ENCODE data around the gene TTLL3.
"Not testable (repeated sequence)": the region's sequence is repeated elsewhere in the genome, so short reads cannot be mapped to it uniquely, and the experiment has no call there.

Gene TTLL3

DNA sequence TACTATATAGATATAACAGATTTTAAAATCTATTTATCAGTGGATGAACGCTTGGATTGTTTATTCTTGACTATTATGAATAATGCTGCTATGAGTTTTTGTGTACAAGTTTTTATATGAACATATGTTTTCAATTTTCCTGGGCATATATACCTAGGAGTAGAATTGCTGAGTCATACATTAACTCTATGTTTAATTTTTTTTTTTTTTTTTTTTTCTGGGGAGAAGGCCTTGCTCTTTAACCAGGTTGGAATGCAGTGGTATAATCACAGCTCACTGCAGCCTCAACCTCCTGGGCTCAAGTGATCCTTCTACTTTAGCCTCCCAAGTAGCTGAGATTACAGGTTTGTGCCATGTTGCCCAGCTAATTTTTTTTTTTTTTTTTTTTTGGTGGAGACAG, 60.9 kb downstream of the TTLL3 start:
- DNase-seq, result no peak

DNA sequence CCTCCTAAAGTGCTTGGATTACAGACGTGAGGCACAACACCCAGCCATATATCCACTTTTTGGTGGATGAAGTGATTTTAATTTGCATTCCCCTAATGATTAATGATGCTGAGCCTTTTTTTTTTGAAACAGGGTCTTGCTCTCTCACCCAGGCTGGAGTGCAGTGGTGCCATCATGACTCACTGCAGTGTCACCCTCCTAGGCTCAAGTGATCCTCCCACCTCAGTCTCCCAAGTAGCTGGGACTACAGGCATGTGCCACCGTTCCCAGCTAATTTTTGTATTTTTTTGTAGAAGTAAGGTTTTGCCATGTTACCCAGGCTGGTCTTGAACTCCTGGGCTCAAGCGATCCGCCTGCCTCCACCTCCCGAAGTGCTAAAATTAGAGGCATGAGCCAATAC, 62.0 kb downstream of the TTLL3 start:
- not testable (repeated sequence) for DNase-seq

DNA sequence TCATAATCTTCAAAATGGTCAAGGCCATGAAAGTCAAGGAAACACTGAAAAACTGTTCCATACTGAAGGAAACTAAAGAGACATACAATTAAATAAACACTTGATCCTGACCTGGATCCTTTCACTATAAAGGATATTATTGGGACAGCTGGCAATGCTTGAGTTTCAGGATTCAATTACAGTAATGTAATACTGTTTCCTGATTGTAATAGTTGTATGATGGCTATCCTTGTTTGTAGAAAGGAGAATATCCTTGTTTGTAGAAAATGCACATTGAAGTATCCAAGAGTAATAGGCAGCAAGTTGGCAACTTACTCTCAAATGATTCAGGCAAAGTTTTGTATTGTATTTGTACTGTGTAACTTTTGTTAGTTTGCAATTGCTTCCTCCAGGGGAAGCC, 65.4 kb downstream of the TTLL3 start:
- no peak for DNase-seq

DNA sequence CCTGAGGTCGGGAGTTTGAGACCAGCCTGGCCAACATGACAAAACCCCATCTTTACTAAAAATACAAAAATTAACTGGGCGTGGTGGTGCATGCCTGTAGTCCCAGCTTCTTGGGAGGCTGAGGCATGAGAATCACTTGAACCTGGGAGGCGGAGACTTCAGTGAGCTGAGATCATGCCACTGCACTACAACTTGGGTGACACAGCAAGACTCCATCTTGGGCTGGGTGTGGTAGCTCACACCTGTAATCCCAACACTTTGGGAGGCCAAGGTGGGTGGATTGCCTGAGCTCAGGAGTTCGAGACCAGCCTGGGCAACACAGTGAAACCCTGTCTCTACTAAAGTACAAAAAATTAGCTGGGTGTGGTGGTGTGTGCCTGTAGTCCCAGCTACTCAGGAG, 66.2 kb downstream of the TTLL3 start:
- DNase-seq, result not testable (repeated sequence)

DNA sequence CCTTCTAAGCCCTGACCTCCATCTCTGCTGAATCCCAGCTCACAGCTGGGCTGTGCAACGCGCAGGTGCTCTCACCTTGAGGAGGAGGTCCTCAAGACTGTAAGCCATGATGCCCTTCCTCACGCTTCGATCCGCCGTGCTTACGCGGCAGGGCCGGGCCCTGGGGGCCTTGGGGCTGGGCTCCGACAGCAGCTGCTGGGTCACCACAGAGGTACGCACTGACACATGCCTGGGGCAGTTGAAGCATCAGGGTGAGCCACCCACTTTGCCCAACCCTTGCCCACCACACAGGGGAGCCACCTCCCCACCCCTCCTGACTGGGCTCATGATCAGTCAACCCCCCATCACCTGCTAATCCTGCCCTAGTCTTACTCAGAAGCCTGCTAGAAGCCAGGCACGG, 66.9 kb downstream of the TTLL3 start:
- DNase-seq, result no peak

DNA sequence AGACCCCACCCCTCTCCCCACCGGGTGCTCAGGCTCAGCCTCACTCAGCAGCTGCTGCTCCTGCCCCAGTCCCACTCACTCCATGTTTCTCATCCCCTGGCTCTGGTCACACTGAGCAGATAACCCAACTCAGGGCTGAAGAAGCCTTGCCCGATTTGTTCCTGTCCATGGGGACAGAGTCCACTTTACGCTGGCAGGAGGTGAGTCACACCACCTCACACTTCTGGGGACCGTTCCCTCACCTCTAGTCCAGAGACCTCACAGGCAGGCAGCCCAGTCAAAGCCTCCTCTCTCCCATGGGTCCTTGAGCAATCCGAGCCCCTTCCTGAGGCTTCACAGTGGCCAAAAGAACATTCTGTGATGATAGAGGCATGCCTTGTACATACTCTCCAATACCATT, 68.6 kb downstream of the TTLL3 start:
- DNase-seq, result no peak

DNA sequence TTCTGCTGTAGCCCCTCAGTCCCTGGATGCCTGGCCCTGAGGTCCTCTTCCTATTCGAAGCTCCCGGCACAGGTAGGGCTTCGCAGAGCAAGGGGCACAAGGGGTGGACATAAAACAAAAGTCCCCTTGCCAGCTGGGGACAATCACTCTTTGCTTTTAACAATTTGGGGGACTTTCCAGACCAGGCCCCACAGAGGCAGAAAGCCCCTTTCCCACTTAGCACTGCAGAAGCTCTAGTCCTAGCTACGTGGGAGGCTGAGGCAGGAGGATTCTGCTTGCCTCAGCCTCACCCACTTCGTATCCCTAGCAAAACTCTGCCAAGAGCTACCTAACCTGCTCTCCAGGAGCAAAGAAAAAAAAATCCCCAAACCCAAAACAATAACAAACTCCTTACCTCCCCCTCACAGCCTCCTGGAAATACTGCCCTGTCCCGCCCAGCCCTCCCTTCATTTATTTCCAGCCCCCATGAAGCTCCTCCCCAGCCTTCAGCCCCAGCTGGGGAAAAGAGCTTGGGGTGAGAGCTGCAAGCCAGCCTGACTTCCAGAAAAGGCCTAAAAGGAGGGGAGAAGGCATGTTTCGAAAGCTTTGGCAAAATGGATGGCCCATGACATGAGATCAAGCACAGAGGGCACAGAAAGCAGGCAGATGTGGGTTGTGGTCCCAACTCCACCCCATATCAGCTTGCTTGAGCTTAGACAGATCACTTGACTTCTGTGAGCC, 69.9 kb downstream of the TTLL3 start, which contains the start of gene CIDEC:
Gene CIDEC, minus strand, starts transcription at position 424 of the 720 bp plus-strand sequence. CDS start 1,767 bp downstream, outside the sequence.
- DNase-seq, result no peak

DNA sequence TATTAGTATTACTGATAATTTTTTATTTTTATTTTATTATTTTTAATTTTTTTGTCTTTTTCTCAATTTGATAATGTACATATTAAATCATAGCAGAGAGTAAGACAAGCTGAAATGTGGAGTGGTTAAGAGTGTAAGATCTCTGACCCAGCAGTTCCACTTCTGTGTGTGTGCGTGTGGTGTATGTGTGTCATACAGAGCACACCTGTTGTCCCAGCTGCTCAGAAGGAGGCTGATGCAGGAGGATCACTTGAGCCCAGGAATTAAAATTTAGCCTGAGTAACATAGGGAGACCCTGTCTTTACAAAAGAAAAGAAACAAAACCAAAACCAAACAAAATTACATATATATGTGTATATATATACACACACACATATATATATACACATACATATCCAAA, 71.4 kb downstream of the TTLL3 start:
- DNase-seq, result no peak

DNA sequence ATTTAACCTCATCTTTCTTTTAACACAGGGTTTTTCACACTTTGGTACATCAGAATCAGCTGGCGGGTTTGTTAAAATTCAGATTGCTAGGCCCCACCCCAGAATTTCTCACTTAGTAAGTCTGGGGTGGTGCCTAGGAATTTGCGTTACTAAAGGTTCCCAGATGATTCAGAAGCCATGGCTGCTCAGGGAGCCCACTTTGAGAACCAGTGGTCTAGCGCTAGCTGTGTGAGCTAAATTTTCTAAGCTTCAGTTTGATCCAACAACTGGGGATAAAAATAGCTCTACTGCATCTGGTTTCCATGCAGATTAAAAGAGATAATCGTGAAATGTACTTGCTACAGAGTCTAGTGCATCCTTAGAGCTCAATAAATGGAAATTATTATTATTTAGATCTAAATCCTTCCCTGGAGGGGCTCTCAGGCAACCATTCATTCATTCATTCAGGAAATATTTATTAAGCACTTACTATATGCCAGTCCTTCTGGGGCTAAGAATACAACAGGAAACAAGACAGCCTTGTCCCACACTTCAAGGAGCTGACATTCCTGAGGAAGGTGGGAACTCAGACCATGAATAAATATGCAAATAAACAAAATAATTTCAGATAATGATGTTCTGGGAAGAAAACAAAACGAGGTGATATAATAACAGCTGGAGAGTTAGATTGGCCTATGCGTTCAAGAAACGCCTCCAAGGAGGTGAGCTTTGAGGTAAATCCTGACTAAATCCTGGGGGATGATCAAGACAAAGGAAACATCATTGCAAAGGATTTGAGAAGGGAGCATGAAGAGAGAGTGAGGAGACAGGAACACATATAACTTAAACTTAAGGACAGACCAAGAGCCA, 73.9 kb downstream of the TTLL3 start:
- no peak for DNase-seq

DNA sequence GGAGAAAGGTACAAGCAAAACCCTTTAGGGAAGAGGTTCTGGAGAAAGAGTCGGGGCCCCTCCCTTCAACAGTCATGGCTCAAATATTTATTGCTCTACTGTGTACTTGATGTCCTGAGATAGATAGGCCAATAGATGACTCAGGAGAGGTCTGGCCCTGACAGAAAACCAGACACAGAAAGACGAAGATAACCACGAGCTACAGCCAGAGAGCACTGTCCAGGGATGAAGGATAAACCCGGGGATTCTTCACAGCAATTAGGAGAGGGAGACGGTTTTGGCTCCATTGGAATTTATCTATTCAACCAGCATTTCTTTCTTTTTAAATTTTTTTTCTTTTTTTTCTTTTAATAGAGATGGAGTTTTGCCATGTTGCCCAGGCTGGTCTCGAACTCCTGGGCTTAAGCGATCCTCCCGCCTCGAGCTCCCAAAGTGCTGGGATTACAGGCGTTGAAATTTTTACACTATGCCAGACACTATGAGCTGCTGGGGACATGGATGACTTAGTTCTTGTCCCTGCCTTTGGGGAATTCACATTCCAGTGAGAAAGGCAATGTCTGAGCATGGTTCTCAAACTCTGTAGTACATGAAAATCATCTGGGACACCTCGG, 74.6 kb downstream of the TTLL3 start:
- DNase-seq, result no peak

Measured in activated naive CD4-positive, alpha-beta T cell treated with Interleukin-2 at 50 U/mL for 16 hours (primary cell).